PC-9 (cell line): ENCODE measurements around the gene TMEM92. TPM values are rescaled to one million over a fixed set of nuclear protein-coding genes. Genes with fewer than 3 reads are reported as not detected.

Experiments used
- BruUV-seq: library from RNA; stranded (reverse); fragments of 400-500 nt; replicated peaks from 2 replicates; lab custom pipeline; 2021; lab: Mats Ljungman, UMichigan
- CTCF ChIA-PET: fragments of 300-600 bp; sonication (Branson Sonifier 250); formaldehyde crosslinking; loops from one replicate; lab custom pipeline; 2022; ENCODE audit warnings: antibody characterized with exemption; lab: Charles Lee
- POLR2A ChIA-PET: fragments of 300-600 bp; sonication (Branson Sonifier 250); formaldehyde crosslinking; loops from one replicate; lab custom pipeline; 2022; ENCODE audit warnings: antibody characterized with exemption; ENCODE audit not compliant: unreplicated experiment; lab: Charles Lee
- DNase-seq, 2 experiments: peaks; one replicate each; pipeline versions ENCODE4 v3.0.0 to v3.0.0-alpha.2; 2015 to 2022; ENCODE audit warnings: mixed read lengths in 1 of 2
- H2AFZ ChIP-seq: fragments of 200-600 bp; sonication (generic); 2 replicates; pipeline ENCODE4 v1.8.1; 2017; ENCODE audit warnings: antibody characterized with exemption
- H3F3A ChIP-seq: fragments of 200-600 bp; sonication (generic); 2 replicates; pipeline ENCODE4 v1.8.1; 2017; ENCODE audit warnings: antibody characterized with exemption, mild to moderate bottlenecking, low read depth; ENCODE audit not compliant: insufficient read depth
- H3K27ac ChIP-seq: fragments of 200-600 bp; sonication (generic); 2 replicates; pipeline ENCODE4 v1.6.1; 2016; ENCODE audit warnings: mixed run types
- H3K27me3 ChIP-seq: fragments of 200-600 bp; sonication (generic); 2 replicates; pipeline ENCODE4 v1.6.1; 2016; ENCODE audit warnings: low read depth, mixed run types; ENCODE audit not compliant: insufficient read depth
- H3K36me3 ChIP-seq: fragments of 200-600 bp; sonication (generic); 2 replicates; pipeline ENCODE4 v1.6.1; 2016; ENCODE audit warnings: low read depth, mixed run types
- H3K4me1 ChIP-seq: fragments of 200-600 bp; sonication (generic); replicated peaks from 2 replicates; pipeline ENCODE4 v1.6.1; 2016; ENCODE audit warnings: mixed run types; ENCODE audit not compliant: insufficient read depth
- H3K4me2 ChIP-seq: fragments of 200-600 bp; sonication (generic); 2 replicates; pipeline ENCODE4 v1.6.1; 2017; ENCODE audit warnings: mixed run types
- H3K4me3 ChIP-seq: fragments of 200-600 bp; sonication (generic); 2 replicates; pipeline ENCODE4 v1.6.1; 2016; ENCODE audit warnings: mixed run types
- H3K79me2 ChIP-seq: fragments of 200-600 bp; sonication (generic); 2 replicates; pipeline ENCODE4 v1.6.1; 2017; ENCODE audit warnings: low read depth, mixed run types
- H3K9me2 ChIP-seq: fragments of 200-600 bp; sonication (generic); 2 replicates; pipeline ENCODE4 v1.8.1; 2017; ENCODE audit warnings: mild to moderate bottlenecking; ENCODE audit not compliant: insufficient read depth
- H3K9me3 ChIP-seq: fragments of 200-600 bp; sonication (generic); 2 replicates; pipeline ENCODE4 v1.8.1; 2016; ENCODE audit warnings: low read depth; ENCODE audit not compliant: insufficient read depth
- H4K20me1 ChIP-seq: fragments of 200-600 bp; sonication (generic); 2 replicates; pipeline ENCODE4 v1.8.1; 2017; ENCODE audit not compliant: insufficient read depth
- EZH2 ChIP-seq: fragments of 200-600 bp; sonication (generic); IDR thresholded peaks from 2 replicates; pipeline ENCODE4 v1.8.0; 2017; ENCODE audit warnings: antibody characterized with exemption, low read depth
- intact Hi-C: fragments of 100-400 bp; cut with micrococcal nuclease; formaldehyde crosslinking; loops from one replicate; pipeline ENCODE4 v1.10.0; 2022; ENCODE audit not compliant: unreplicated experiment
- total RNA-seq: library from RNA; stranded (reverse); gene quantifications from 2 replicates; pipeline ENCODE4 v1.2.3, GENCODE V29; 2021
- TF ChIP-seq, protein P1 (sequence below): fragments of 200-600 bp; sonication (generic); conservative IDR thresholded peaks from 2 replicates; pipeline ENCODE4 v1.6.1; 2017; ENCODE audit warnings: mixed run types, antibody characterized with exemption, mild to moderate bottlenecking, moderate library complexity

TMEM92 gene
- total RNA-seq, 1 experiment from 2014 or later, result 16.6 TPM

DNA sequence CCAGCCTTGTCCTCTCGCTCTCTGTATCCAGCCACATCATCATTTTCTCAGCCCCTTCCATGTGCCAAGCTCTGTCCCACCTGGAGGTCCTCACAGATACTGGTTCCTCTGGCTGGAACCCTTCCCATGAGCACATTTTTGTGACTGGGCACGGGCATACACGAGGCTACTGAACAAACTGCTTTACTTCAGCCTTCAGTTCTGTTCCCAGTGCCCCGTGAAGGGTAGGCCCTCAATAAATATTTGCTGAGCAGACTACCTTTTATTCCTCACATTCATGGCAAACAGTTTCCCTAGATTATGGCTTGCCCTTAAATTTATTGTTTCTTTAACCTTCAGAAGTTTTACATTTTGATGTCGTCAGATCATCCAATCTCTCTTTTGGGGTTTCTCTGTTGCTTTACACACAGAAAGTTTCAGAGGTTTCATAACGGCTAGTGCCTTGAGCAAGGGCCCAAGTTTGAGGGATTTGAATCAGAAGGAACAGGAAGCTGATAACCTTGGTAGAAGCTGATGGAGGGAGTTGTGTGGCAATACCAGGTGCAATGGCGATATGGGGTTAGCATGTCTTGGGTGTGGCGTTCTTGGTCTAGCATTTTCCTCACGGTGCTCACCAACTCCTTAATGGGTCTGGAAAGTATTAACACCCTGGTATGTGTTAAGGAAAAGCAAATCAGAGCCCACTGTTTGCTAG, 27.8 kb downstream of the TMEM92 start:
- DNase-seq, result no peak
- no peak for TF ChIP-seq EZH2
- TF ChIP-seq, protein P1, sequence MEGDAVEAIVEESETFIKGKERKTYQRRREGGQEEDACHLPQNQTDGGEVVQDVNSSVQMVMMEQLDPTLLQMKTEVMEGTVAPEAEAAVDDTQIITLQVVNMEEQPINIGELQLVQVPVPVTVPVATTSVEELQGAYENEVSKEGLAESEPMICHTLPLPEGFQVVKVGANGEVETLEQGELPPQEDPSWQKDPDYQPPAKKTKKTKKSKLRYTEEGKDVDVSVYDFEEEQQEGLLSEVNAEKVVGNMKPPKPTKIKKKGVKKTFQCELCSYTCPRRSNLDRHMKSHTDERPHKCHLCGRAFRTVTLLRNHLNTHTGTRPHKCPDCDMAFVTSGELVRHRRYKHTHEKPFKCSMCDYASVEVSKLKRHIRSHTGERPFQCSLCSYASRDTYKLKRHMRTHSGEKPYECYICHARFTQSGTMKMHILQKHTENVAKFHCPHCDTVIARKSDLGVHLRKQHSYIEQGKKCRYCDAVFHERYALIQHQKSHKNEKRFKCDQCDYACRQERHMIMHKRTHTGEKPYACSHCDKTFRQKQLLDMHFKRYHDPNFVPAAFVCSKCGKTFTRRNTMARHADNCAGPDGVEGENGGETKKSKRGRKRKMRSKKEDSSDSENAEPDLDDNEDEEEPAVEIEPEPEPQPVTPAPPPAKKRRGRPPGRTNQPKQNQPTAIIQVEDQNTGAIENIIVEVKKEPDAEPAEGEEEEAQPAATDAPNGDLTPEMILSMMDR, result no peak
- no TSS peak for BruUV-seq

DNA sequence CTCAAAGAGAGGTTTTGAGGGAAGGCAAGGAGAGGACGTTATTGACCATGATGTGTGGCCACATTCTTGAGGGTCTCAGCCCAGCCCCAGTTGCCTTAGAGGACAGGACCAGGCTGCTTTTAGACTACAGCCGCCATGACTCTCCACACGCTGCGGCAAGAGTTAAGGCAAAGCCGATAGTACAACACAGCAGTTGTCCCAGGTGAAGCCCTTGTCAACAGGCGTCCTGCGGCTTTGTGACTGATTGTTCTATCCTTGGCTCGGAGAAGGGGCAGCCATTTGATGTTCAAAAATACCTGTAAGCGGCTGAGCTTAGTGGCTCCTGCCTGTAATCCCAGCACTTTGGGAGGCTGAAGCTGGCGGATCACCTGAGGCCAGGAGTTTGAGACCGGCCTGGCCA, 28.8 kb downstream of the TMEM92 start:
- Histone ChIP-seq H3K27me3 (no peaks in the 10 kb centered on the region), H3K27ac (no peak overlapping the region), H3K4me3 (no peak overlapping the region), H3K79me2 (no peaks in the 10 kb centered on the region), H3K36me3 (no peaks in the 10 kb centered on the region), H3K9me3 (no peaks in the 10 kb centered on the region), H2AFZ (no peak overlapping the region), H3K4me1 (no peaks in the 10 kb centered on the region), H3K4me2 (no peak overlapping the region), H3K9me2 (no peaks in the 10 kb centered on the region), H3F3A (peaks cover 3% of the 10 kb centered on the region; the same call in 1 of the 2 replicates), H4K20me1 (no peaks in the 10 kb centered on the region)
- TF ChIP-seq, protein P1, result no peak
- no peak for TF ChIP-seq EZH2
- POLR2A ChIA-PET, result no interaction called here
- CTCF ChIA-PET, result no interaction called here
- no TSS peak for BruUV-seq
- no peak for DNase-seq
- intact Hi-C loops, result no loop called here

More for the DNA sequence above, 27.8 kb downstream of the TMEM92 start:
- H3K27ac ChIP-seq, result no peak overlapping the region
- intact Hi-C loops, result no loop called here
- H3K79me2 ChIP-seq, result no peaks in the 10 kb centered on the region
- H3K4me2 ChIP-seq, result no peak overlapping the region
- peaks cover 3% of the 10 kb centered on the region; the same call in 1 of the 2 replicates for H3F3A ChIP-seq
- no peaks in the 10 kb centered on the region for H3K9me2 ChIP-seq
- H4K20me1 ChIP-seq, result no peaks in the 10 kb centered on the region
- H3K27me3 ChIP-seq, result no peaks in the 10 kb centered on the region
- no peaks in the 10 kb centered on the region for H3K9me3 ChIP-seq
- no peaks in the 10 kb centered on the region for H3K36me3 ChIP-seq
- H3K4me3 ChIP-seq, result no peak overlapping the region
- H3K4me1 ChIP-seq, result no peaks in the 10 kb centered on the region
- H2AFZ ChIP-seq, result no peak overlapping the region
- ChIA-PET POLR2A (no interaction called here), CTCF (no interaction called here)

DNA sequence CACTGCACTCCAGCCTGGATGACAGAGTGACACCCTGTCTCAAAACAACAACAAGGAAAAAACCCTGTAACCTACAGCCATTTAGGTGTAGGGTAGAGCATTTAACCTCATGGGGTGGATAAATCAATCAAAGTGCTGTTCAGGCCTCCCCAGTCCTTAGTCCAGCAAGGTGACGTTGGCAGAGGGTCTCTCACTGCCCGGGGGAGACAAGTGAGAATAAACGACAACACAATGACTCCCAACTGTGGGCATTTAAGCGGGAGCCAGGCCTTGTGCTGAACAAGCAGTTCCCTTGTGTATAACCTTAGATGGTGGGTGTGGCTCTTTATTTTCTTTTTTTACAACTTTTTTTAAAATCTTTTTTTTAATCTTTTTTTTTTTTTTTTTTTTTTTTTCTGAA, 29.3 kb downstream of the TMEM92 start:
- Histone ChIP-seq H3K36me3 (no peaks in the 10 kb centered on the region), H3K4me2 (no peak overlapping the region), H2AFZ (no peak overlapping the region), H3K27me3 (no peaks in the 10 kb centered on the region), H3K9me2 (no peaks in the 10 kb centered on the region), H3K9me3 (no peaks in the 10 kb centered on the region), H4K20me1 (no peaks in the 10 kb centered on the region), H3F3A (peaks cover 3% of the 10 kb centered on the region; the same call in 1 of the 2 replicates), H3K27ac (no peak overlapping the region), H3K4me1 (no peaks in the 10 kb centered on the region), H3K4me3 (no peak overlapping the region), H3K79me2 (no peaks in the 10 kb centered on the region)
- intact Hi-C loops, result no loop called here
- no peak for DNase-seq
- BruUV-seq, result no TSS peak
- ChIA-PET CTCF (no interaction called here), POLR2A (no interaction called here)
- TF ChIP-seq EZH2, result no peak
- TF ChIP-seq, protein P1, result no peak
